Measurements from ENCODE around the gene MTARC2.
A peak's percentile ranks its signal among the peaks of the same experiment; 100 is the strongest.

Gene MTARC2

GRCh38 chr1:220741825-220742224, 6.3 kb upstream of the MTARC2 start:
- DNase-seq (ENCODE audit: extremely low read depth, low read depth): no peak
- H3K4me3 ChIP-seq (replicated peaks; ENCODE audit: low read depth, low read length): no peak overlapping the region
- TF ChIP-seq CTCF (IDR thresholded peaks at IDR 0.05; ENCODE audit: low read depth, low read length, missing control alignments): no peak

- H3K4me3 ChIP-seq (replicated peaks; ENCODE audit: low read depth, low read length): no peak overlapping the region
- DNase-seq (ENCODE audit: extremely low read depth, low read depth): no peak
- TF ChIP-seq CTCF (IDR thresholded peaks at IDR 0.05; ENCODE audit: low read depth, low read length, missing control alignments): no peak
Measured at GRCh38 chr1:220742520-220742919, 5.6 kb upstream of the MTARC2 start.

- no peak overlapping the region for H3K4me3 ChIP-seq (replicated peaks; ENCODE audit: low read depth, low read length)
- no peak for DNase-seq (ENCODE audit: extremely low read depth, low read depth)
- no peak for TF ChIP-seq CTCF (IDR thresholded peaks at IDR 0.05; ENCODE audit: low read depth, low read length, missing control alignments)
Measured at GRCh38 chr1:220746851-220747250, 1.3 kb upstream of the MTARC2 start.

- no peak for DNase-seq (ENCODE audit: extremely low read depth, low read depth)
- H3K4me3 ChIP-seq (replicated peaks; ENCODE audit: low read depth, low read length): peak overlapping the region; percentile 62
- TF ChIP-seq CTCF (IDR thresholded peaks at IDR 0.05; ENCODE audit: low read depth, low read length, missing control alignments): no peak
Measured at GRCh38 chr1:220747437-220748088, 559 bp upstream of the MTARC2 start.

- H3K4me3 ChIP-seq (replicated peaks; ENCODE audit: low read depth, low read length): peak overlapping the region; percentile 62
- no peak for TF ChIP-seq CTCF (IDR thresholded peaks at IDR 0.05; ENCODE audit: low read depth, low read length, missing control alignments)
- DNase-seq (ENCODE audit: extremely low read depth, low read depth): no peak
Measured at GRCh38 chr1:220748936-220749335, 814 bp downstream of the MTARC2 start.

- no peak overlapping the region for H3K4me3 ChIP-seq (replicated peaks; ENCODE audit: low read depth, low read length)
- no peak for TF ChIP-seq CTCF (IDR thresholded peaks at IDR 0.05; ENCODE audit: low read depth, low read length, missing control alignments)
Measured at GRCh38 chr1:220750131-220750515, 2.0 kb downstream of the MTARC2 start.

GRCh38 chr1:220751111-220751510, 3.0 kb downstream of the MTARC2 start:
- H3K4me3 ChIP-seq (replicated peaks; ENCODE audit: low read depth, low read length): no peak overlapping the region
- no peak for TF ChIP-seq CTCF (IDR thresholded peaks at IDR 0.05; ENCODE audit: low read depth, low read length, missing control alignments)
- no peak for DNase-seq (ENCODE audit: extremely low read depth, low read depth)

More at GRCh38 chr1:220750131-220750515, 2.0 kb downstream of the MTARC2 start:
- no peak for DNase-seq (ENCODE audit: extremely low read depth, low read depth)

Measured in HFF-Myc (cell line).